Type B pancreatic cell (in vitro differentiated cells): ENCODE results near the gene ORMDL2. TPM values are rescaled to one million over a fixed set of nuclear protein-coding genes. Genes with fewer than 3 reads are reported as not detected.

Experiments used
- DNase-seq: peaks from one replicate; pipeline ENCODE4 v3.0.0; 2021; ENCODE audit warnings: mixed read lengths; ENCODE audit not compliant: unreplicated experiment; ENCODE audit errors: extremely low spot score
- H3K27ac Mint-ChIP-seq: 2 replicates; pipeline ENCODE4 v1.8.0; 2021; ENCODE audit warnings: mild to moderate bottlenecking, mixed read lengths
- H3K27me3 Mint-ChIP-seq: 2 replicates; pipeline ENCODE4 v1.8.0; 2021; ENCODE audit warnings: mixed read lengths
- H3K36me3 Mint-ChIP-seq: 2 replicates; pipeline ENCODE4 v1.8.0; 2021; ENCODE audit warnings: mixed read lengths
- H3K4me1 Mint-ChIP-seq: one replicate; pipeline ENCODE4 v1.8.0; 2021; ENCODE audit warnings: mixed read lengths; ENCODE audit not compliant: unreplicated experiment
- H3K4me3 Mint-ChIP-seq: 2 replicates; pipeline ENCODE4 v1.8.0; 2021; ENCODE audit warnings: mild to moderate bottlenecking, mixed read lengths
- H3K9me3 Mint-ChIP-seq: 2 replicates; pipeline ENCODE4 v1.8.0; 2021; ENCODE audit warnings: mixed read lengths
- total RNA-seq: library from RNA; stranded (reverse); gene quantifications from 2 replicates; pipeline ENCODE4 v1.2.1, GENCODE V29; 2021; ENCODE audit warnings: low replicate concordance
- TF ChIP-seq, protein P1 (sequence below): fragments of 200-600 bp; sonication (generic); conservative IDR thresholded peaks from 2 replicates; pipeline ENCODE4 v1.5.0; 2021; ENCODE audit warnings: antibody characterized with exemption, mild to moderate bottlenecking

Gene ORMDL2
- total RNA-seq, 1 donor from 2014 or later, result 50.9 TPM

- Mint-ChIP-seq H3K4me3 (no peak overlapping the region), H3K36me3 (no peaks in the 10 kb centered on the region), H3K27me3 (peaks cover 15% of the 10 kb centered on the region), H3K4me1 (peaks cover 14% of the 10 kb centered on the region), H3K27ac (no peak overlapping the region), H3K9me3 (no peaks in the 10 kb centered on the region)
- no peak for DNase-seq
- TF ChIP-seq, protein P1, sequence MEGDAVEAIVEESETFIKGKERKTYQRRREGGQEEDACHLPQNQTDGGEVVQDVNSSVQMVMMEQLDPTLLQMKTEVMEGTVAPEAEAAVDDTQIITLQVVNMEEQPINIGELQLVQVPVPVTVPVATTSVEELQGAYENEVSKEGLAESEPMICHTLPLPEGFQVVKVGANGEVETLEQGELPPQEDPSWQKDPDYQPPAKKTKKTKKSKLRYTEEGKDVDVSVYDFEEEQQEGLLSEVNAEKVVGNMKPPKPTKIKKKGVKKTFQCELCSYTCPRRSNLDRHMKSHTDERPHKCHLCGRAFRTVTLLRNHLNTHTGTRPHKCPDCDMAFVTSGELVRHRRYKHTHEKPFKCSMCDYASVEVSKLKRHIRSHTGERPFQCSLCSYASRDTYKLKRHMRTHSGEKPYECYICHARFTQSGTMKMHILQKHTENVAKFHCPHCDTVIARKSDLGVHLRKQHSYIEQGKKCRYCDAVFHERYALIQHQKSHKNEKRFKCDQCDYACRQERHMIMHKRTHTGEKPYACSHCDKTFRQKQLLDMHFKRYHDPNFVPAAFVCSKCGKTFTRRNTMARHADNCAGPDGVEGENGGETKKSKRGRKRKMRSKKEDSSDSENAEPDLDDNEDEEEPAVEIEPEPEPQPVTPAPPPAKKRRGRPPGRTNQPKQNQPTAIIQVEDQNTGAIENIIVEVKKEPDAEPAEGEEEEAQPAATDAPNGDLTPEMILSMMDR, result no peak
Measured at GRCh38 chr12:55849616-55850343, 31.9 kb downstream of the ORMDL2 start.

DNA sequence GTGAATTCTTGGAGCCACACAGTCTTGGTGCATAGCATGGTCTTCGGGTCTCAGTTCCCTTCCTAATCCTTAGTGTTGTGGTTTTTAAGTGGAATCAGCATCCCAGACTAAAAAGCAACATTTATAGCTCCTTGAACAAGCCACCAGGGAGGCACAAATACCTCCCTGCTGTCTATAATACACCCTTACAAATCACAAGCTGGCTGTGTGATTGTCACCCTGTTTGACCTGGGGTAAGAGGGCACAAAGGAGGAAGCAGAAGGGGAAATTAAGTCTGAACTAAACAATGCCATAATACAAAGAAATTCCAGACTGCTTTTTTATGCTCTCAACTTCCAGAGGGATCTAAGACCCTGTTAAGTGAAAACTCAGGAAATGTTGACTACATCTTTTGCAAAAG lies 32.6 kb downstream of the ORMDL2 start:
- H3K27me3 Mint-ChIP-seq, result peaks cover 15% of the 10 kb centered on the region
- TF ChIP-seq, protein P1, result no peak
- H3K9me3 Mint-ChIP-seq, result no peaks in the 10 kb centered on the region
- H3K36me3 Mint-ChIP-seq, result no peaks in the 10 kb centered on the region
- H3K4me1 Mint-ChIP-seq, result peaks cover 14% of the 10 kb centered on the region
- no peak overlapping the region for H3K4me3 Mint-ChIP-seq
- no peak overlapping the region for H3K27ac Mint-ChIP-seq
- DNase-seq, result no peak

DNA sequence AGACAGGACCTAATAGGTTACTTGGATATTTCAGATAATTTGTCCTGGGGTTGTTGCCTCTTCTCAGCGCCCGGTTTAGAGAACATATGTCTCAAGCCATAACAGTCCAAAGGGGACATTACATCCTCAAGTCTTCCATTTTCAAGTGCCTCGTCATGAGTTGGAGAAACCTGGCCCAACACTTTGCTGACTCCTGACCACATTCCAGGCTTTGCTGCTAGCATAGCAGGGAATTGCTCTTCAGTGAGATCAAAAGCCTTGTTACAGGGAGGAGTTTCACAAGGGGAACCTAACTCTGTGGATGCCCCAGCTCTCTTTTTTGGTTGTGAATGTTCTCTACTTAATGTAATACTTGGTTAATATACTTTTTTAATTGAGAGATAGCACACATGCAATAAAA lies 33.1 kb downstream of the ORMDL2 start:
- Mint-ChIP-seq H3K4me3 (peak overlapping the region; percentile 30), H3K4me1 (peaks cover 14% of the 10 kb centered on the region), H3K9me3 (no peaks in the 10 kb centered on the region), H3K36me3 (no peaks in the 10 kb centered on the region), H3K27ac (no peak overlapping the region), H3K27me3 (peaks cover 15% of the 10 kb centered on the region)
- no peak for DNase-seq
- TF ChIP-seq, protein P1, result no peak

DNA sequence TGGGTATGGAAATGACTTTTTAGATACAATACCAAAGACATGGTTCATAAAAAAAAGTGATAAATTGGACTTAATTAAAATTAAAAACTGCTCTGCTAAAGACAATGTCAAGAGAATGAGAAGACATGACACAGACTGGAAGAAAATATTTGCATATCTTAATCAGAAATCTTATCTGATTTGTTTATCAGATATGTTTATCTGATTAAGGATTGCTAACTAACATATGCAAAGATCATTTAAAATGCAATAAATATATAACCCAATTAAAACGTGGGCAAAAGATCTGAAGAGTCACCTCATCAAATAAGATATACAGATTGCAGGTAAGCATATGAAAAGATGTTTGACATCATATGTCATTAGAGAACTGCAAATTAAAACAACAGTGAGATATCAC lies 34.9 kb downstream of the ORMDL2 start:
- peaks cover 12% of the 10 kb centered on the region for H3K27me3 Mint-ChIP-seq
- TF ChIP-seq, protein P1, result no peak
- DNase-seq, result no peak
- no peak overlapping the region for H3K27ac Mint-ChIP-seq
- H3K36me3 Mint-ChIP-seq, result no peaks in the 10 kb centered on the region
- H3K4me3 Mint-ChIP-seq, result no peak overlapping the region
- H3K9me3 Mint-ChIP-seq, result no peaks in the 10 kb centered on the region
- H3K4me1 Mint-ChIP-seq, result peaks cover 5% of the 10 kb centered on the region

GRCh38 chr12:55861396-55861795 lies 43.6 kb downstream of the ORMDL2 start:
- no peaks in the 10 kb centered on the region for H3K36me3 Mint-ChIP-seq
- H3K27me3 Mint-ChIP-seq, result no peaks in the 10 kb centered on the region
- TF ChIP-seq, protein P1, result no peak
- no peak overlapping the region for H3K4me3 Mint-ChIP-seq
- no peak overlapping the region for H3K27ac Mint-ChIP-seq
- no peak for DNase-seq
- no peaks in the 10 kb centered on the region for H3K9me3 Mint-ChIP-seq
- no peaks in the 10 kb centered on the region for H3K4me1 Mint-ChIP-seq

GRCh38 chr12:55861871-55862270 lies 44.0 kb downstream of the ORMDL2 start:
- Mint-ChIP-seq H3K36me3 (no peaks in the 10 kb centered on the region), H3K9me3 (no peaks in the 10 kb centered on the region), H3K27ac (no peak overlapping the region), H3K4me3 (no peak overlapping the region), H3K27me3 (no peaks in the 10 kb centered on the region), H3K4me1 (no peaks in the 10 kb centered on the region)
- TF ChIP-seq, protein P1, result no peak
- DNase-seq, result no peak
